Neural cell (in vitro differentiated cells): ENCODE measurements around the gene SLC24A3. TPM values are rescaled to one million over a fixed set of nuclear protein-coding genes. Genes with fewer than 3 reads are reported as not detected.

Source experiments
- H2AFZ ChIP-seq: fragments of 200-600, 300-800 bp; sonication (generic), shearing (Covaris generic); 2 replicates; pipeline ENCODE4 v1.6.0; 2014; ENCODE audit warnings: low read depth, mild to moderate bottlenecking, antibody characterized with exemption, low read length, moderate library complexity
- H3F3A ChIP-seq: fragments of 200-600 bp; shearing (Covaris generic); 2 replicates; pipeline ENCODE4 v1.6.1; 2016; ENCODE audit warnings: mild to moderate bottlenecking, moderate library complexity, mixed read lengths, antibody characterized with exemption, low read length; ENCODE audit not compliant: insufficient read depth, poor library complexity, severe bottlenecking
- H3K27ac ChIP-seq: fragments of 200-600, 300-800 bp; sonication (generic), shearing (Covaris generic); 2 replicates; pipeline ENCODE4 v1.5.1; 2014; ENCODE audit warnings: mild to moderate bottlenecking, low read length, moderate library complexity
- H3K27me3 ChIP-seq: fragments of 300-800, 200-600 bp; sonication (generic), shearing (Covaris generic); 2 replicates; pipeline ENCODE4 v1.6.0; 2014; ENCODE audit warnings: mild to moderate bottlenecking, low read depth, low read length, moderate library complexity; ENCODE audit not compliant: insufficient read depth
- H3K36me3 ChIP-seq: fragments of 300-800, 200-600 bp; sonication (generic), shearing (Covaris generic); 2 replicates; pipeline ENCODE4 v1.5.1; 2014; ENCODE audit warnings: mild to moderate bottlenecking, antibody characterized with exemption, low read length, moderate library complexity; ENCODE audit not compliant: insufficient read depth
- H3K4me2 ChIP-seq: fragments of 300-800, 200-600 bp; sonication (generic), shearing (Covaris generic); 2 replicates; pipeline ENCODE4 v1.6.0; 2014; ENCODE audit warnings: mild to moderate bottlenecking, low read length
- H3K4me3 ChIP-seq: fragments of 300-800, 200-600 bp; sonication (generic), shearing (Covaris generic); 2 replicates; pipeline ENCODE4 v1.5.1; 2014; ENCODE audit warnings: mild to moderate bottlenecking, low read length, moderate library complexity
- H3K79me2 ChIP-seq: fragments of 200-600 bp; shearing (Covaris generic); replicated peaks from 2 replicates; pipeline ENCODE4 v1.6.0; 2014; ENCODE audit warnings: mild to moderate bottlenecking, low read length, moderate library complexity; ENCODE audit not compliant: insufficient read depth
- H3K9ac ChIP-seq: fragments of 300-800, 200-600 bp; sonication (generic), shearing (Covaris generic); 2 replicates; pipeline ENCODE4 v1.6.1; 2016; ENCODE audit warnings: mild to moderate bottlenecking, low read length, mixed read lengths
- H3K9me2 ChIP-seq: fragments of 200-600 bp; shearing (Covaris generic); 2 replicates; pipeline ENCODE4 v1.6.1; 2016; ENCODE audit warnings: mild to moderate bottlenecking, low read length, mixed read lengths; ENCODE audit not compliant: insufficient read depth
- H3K9me3 ChIP-seq: fragments of 200-600, 300-800 bp; sonication (generic), shearing (Covaris generic); 2 replicates; pipeline ENCODE4 v1.6.1; 2016; ENCODE audit warnings: mild to moderate bottlenecking, mixed run types, low read length, moderate library complexity, mixed read lengths
- H4K20me1 ChIP-seq: fragments of 200-600 bp; shearing (Covaris generic); 2 replicates; pipeline ENCODE4 v1.6.1; 2016; ENCODE audit warnings: mild to moderate bottlenecking, mixed run types; ENCODE audit not compliant: insufficient read depth
- CTCF ChIP-seq: fragments of 450-650 bp; IDR thresholded peaks from 2 replicates; pipeline ENCODE4 v1.5.1; 2014; ENCODE audit warnings: antibody characterized with exemption, mild to moderate bottlenecking, moderate library complexity; ENCODE audit not compliant: poor library complexity, severe bottlenecking
- EP300 ChIP-seq: fragments of 450-650 bp; conservative IDR thresholded peaks from 2 replicates; pipeline ENCODE4 v1.6.1; 2014; ENCODE audit warnings: antibody characterized with exemption, mild to moderate bottlenecking, moderate library complexity; ENCODE audit not compliant: poor library complexity, severe bottlenecking
- EZH2 ChIP-seq: fragments of 200-600, 300-800 bp; shearing (Covaris generic), sonication (generic); IDR thresholded peaks from 2 replicates; pipeline ENCODE4 v1.6.1; 2014; ENCODE audit warnings: antibody characterized with exemption, low read length, borderline replicate concordance, mild to moderate bottlenecking; ENCODE audit not compliant: insufficient read depth, poor library complexity, severe bottlenecking
- MXI1 ChIP-seq: fragments of 450-650 bp; conservative IDR thresholded peaks from 2 replicates; pipeline ENCODE4 v1.6.1; 2014; ENCODE audit warnings: antibody characterized with exemption, mild to moderate bottlenecking; ENCODE audit not compliant: poor library complexity, severe bottlenecking
- POLR2AphosphoS5 ChIP-seq: IDR thresholded peaks from 2 replicates; pipeline ENCODE4 v1.6.1; 2012
- RAD21 ChIP-seq: fragments of 450-650 bp; conservative IDR thresholded peaks from 2 replicates; pipeline ENCODE4 v1.6.1; 2014; ENCODE audit warnings: antibody characterized with exemption, mild to moderate bottlenecking, moderate library complexity
- REST ChIP-seq: IDR thresholded peaks from 2 replicates; pipeline ENCODE4 v1.6.1; 2012; ENCODE audit warnings: borderline replicate concordance
- SMC3 ChIP-seq: fragments of 450-650 bp; conservative IDR thresholded peaks from 2 replicates; pipeline ENCODE4 v1.6.1; 2014; ENCODE audit warnings: antibody characterized with exemption, mild to moderate bottlenecking, moderate library complexity; ENCODE audit not compliant: poor library complexity
- TAF1 ChIP-seq: IDR thresholded peaks from 2 replicates; pipeline ENCODE4 v1.6.1; 2012; ENCODE audit warnings: low read depth
- polyA plus RNA-seq: library from polyadenylated mRNA; depleted of rRNA; stranded (reverse); fragments of >200 nt; gene quantifications from 2 replicates; pipeline ENCODE4 v1.2.3, GENCODE V29; 2014

The SLC24A3 gene
- polyA plus RNA-seq, 1 donor from 2014 or later: 6.5 TPM

DNA sequence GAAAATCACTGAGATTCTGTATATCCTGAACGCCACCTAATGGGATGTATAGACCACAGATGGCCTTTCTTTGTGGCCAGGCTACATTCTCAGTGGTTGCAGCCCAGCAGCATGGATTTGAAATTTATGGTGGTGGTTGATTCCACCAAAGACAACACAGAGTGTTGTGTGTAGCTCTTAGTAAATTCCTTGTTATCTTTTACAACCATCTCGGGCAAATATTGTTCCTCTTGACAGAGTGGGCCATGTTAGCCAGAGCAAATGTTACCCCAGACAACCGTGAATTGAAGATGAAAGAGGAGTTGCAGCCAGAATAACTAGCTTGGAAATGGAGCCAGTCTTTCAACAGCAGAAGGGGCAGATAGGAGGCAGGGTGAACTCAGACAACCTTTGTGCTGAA, 39.5 kb downstream of the SLC24A3 start:
- no peaks in the 10 kb centered on the region for H3K9me3 ChIP-seq
- no peaks in the 10 kb centered on the region for H3K36me3 ChIP-seq
- H3K9ac ChIP-seq: no peak overlapping the region
- H3F3A ChIP-seq: no peaks in the 10 kb centered on the region
- no peak for TF ChIP-seq SMC3
- TF ChIP-seq TAF1: no peak
- no peak for TF ChIP-seq EP300
- TF ChIP-seq EZH2: no peak
- no peak for TF ChIP-seq REST
- TF ChIP-seq CTCF: no peak
- TF ChIP-seq POLR2AphosphoS5: no peak
- H3K4me2 ChIP-seq: no peak overlapping the region
- no peaks in the 10 kb centered on the region for H4K20me1 ChIP-seq
- H3K9me2 ChIP-seq: no peaks in the 10 kb centered on the region
- no peak overlapping the region for H2AFZ ChIP-seq
- no peaks in the 10 kb centered on the region for H3K79me2 ChIP-seq
- no peak overlapping the region for H3K4me3 ChIP-seq
- H3K27me3 ChIP-seq: no peaks in the 10 kb centered on the region
- no peak overlapping the region for H3K27ac ChIP-seq

GRCh38 chr20:19252451-19253120, 40.1 kb downstream of the SLC24A3 start:
- Histone ChIP-seq H4K20me1 (no peaks in the 10 kb centered on the region), H3F3A (no peaks in the 10 kb centered on the region), H3K4me2 (no peak overlapping the region), H3K36me3 (no peaks in the 10 kb centered on the region), H2AFZ (no peak overlapping the region), H3K27me3 (no peaks in the 10 kb centered on the region), H3K9ac (no peak overlapping the region), H3K27ac (no peak overlapping the region), H3K9me2 (no peaks in the 10 kb centered on the region), H3K79me2 (no peaks in the 10 kb centered on the region), H3K4me3 (no peak overlapping the region), H3K9me3 (no peaks in the 10 kb centered on the region)
- TF ChIP-seq MXI1 (no peak), RAD21 (no peak), EZH2 (no peak), EP300 (no peak), REST (no peak), TAF1 (no peak), CTCF (no peak), SMC3 (no peak), POLR2AphosphoS5 (no peak)
